ENCODE data around the gene TMEM151B.

DNA sequence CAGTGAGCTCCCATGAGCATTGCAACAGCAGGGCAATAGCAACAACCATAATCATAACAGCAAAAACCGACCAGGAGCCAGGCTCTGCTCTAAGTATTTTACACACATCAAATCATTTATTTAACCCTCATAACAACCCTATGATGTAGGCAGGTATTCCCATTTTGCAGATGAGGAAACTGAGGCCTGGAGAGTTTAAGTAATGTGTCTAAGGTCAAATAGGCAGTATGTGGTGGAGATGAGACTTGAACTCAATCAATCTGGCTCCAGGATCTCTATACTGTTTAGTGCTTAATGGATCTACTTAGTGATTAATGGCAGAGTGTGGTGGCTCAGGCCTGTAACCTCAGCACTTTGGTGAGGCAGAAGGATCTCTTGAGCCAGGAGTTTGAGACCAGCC is 3.4 kb downstream of the TMEM151B start:
- TF ChIP-seq, protein P1, sequence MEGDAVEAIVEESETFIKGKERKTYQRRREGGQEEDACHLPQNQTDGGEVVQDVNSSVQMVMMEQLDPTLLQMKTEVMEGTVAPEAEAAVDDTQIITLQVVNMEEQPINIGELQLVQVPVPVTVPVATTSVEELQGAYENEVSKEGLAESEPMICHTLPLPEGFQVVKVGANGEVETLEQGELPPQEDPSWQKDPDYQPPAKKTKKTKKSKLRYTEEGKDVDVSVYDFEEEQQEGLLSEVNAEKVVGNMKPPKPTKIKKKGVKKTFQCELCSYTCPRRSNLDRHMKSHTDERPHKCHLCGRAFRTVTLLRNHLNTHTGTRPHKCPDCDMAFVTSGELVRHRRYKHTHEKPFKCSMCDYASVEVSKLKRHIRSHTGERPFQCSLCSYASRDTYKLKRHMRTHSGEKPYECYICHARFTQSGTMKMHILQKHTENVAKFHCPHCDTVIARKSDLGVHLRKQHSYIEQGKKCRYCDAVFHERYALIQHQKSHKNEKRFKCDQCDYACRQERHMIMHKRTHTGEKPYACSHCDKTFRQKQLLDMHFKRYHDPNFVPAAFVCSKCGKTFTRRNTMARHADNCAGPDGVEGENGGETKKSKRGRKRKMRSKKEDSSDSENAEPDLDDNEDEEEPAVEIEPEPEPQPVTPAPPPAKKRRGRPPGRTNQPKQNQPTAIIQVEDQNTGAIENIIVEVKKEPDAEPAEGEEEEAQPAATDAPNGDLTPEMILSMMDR (IDR thresholded peaks at IDR 0.05): no peak
- TF ChIP-seq POLR2A (IDR thresholded peaks at IDR 0.05): no peak
